GM21515 (cell line): Measurements from ENCODE around the gene GPR137C.

Experiments
- ATAC-seq: cut with Tn5 transposase; IDR thresholded peaks from one replicate; pipeline ENCODE4 v1.9.1; 2021; ENCODE audit not compliant: unreplicated experiment

GPR137C gene

DNA sequence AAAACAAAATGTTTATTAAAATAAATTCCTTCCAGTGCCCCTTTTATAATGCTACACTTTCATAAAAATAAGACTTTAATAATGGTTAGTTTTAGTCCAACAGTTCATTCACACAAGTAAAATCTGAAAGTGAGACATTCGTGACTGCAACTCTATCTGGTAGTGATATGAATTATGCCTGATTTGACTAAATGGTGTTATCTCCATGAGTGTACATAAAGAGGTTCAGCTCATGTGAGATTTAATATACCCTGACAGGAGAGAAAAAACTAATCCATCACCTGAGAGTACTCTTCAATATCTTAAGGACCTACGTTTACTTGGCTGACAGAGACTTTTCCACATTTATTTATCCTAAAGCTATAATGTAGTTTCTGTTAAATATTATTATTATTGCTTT lies 108.7 kb downstream of the GPR137C start:
- no peak for ATAC-seq

DNA sequence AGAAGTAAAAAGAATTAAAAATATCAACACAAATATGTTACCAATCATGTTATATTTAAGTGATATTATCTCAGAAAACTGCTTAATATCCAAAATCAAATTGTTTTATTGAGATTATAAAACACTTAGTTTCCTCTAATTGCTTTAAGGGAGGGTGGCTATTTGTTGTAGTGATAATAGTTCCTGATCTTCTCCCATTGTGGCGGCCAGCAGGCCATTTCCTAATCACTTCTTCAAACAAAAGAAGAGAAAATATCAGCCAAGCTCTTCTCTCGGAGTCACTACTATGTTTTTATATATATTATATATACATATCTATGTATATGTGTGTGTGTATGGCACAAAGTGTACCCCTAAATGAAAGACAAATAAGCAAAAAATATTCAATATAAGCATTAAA lies 111.2 kb downstream of the GPR137C start:
- ATAC-seq, result no peak

DNA sequence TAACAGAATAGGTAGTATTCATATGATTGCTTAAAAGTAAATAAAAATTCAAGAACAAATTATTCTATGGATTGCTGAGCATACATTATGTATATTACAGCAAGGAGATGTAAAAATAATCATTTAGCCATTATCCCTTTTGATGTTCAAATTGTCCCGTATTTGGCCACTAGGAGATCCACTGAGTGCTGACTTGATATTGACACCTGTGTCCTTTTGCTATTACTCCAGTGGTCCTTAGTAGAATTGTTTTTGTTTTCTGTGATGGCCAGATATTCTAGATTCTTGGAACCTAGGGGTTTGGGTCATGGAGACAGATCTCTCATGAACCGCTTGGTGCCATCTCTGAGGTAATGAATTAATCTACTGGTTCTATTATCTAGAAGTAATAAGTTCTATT lies 126.0 kb downstream of the GPR137C start:
- no peak for ATAC-seq

DNA sequence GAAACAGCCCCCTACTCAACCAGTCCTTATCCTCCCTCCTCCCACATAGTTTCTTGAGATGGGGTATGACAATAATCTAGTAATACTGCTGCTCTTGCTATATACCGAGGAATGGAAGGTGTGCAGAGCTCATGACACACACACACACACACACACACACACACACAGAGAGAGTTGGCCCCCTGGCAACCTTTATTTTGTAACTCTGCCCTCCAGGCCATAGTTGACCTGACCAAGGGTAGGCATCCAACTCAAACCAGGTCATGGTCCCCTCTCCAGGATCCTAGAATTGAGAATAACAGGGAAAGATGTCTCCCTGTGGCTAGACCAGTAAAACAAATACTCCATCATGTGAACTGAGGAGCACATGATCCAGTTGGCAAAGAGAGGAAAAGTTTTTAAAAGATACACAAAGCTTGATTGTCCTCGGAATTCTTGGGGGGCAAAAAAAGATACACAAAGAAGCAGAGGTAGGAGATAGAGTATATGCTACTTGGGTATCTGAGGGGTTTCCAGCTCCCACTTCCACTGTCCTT lies 131.4 kb downstream of the GPR137C start:
- ATAC-seq, result no peak

DNA sequence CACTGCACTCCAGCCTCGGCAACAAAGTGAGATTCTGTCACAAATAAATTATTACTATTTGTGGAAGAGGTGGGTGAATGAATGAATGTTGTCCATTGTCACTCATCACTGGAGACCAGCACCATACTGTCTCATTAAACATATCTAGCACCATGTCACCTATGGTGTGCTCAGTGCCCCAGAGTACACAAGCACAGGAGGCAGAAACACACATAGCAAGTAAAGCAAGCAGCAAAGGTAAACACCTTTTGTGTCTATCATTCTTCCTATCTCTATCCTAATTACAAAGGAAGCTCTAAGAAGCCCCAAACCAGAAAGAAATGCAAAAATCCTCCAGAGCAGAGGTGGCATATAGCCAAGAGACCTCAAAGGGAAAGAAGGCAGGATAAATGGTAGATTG lies 133.5 kb downstream of the GPR137C start:
- ATAC-seq, result no peak
